Transverse colon (tissue), 4 donors: Measurements from ENCODE around the gene CDADC1. TPM values are rescaled to one million over a fixed set of nuclear protein-coding genes. Genes with fewer than 3 reads are reported as not detected.

ENCODE experiments used
- DNase-seq: peaks from one replicate; pipeline ENCODE4 v3.0.0-alpha.2; 2019
- H3K27ac ChIP-seq, 4 donors: fragments of 200-600 bp; sonication (generic); 2 replicates each; pipeline ENCODE4 v1.5.1; 2016 to 2018; ENCODE audit warnings: inconsistent platforms in 4 of 4
- H3K27me3 ChIP-seq: fragments of 200-600 bp; sonication (generic); 2 replicates; pipeline ENCODE4 v1.5.1; 2017; ENCODE audit warnings: inconsistent platforms
- H3K36me3 ChIP-seq, 4 donors: fragments of 200-600 bp; sonication (generic); 2 replicates each; pipeline ENCODE4 v1.5.1; 2017 to 2019; ENCODE audit warnings: inconsistent platforms in 4 of 4
- H3K4me1 ChIP-seq, 4 donors: fragments of 200-600 bp; sonication (generic); 2 replicates each; pipeline ENCODE4 v1.5.1; 2017 to 2020; ENCODE audit warnings: inconsistent platforms in 4 of 4
- H3K4me3 ChIP-seq, 4 donors: fragments of 200-600 bp; sonication (generic); 1 replicate in 1 of 4; 2 replicates in 3 of 4; pipeline versions ENCODE4 v1.5.1 to v1.6.1; 2017 to 2019; ENCODE audit warnings: inconsistent platforms in 4 of 4
- H3K9me3 ChIP-seq, 2 donors: fragments of 200-600 bp; sonication (generic); 2 replicates each; pipeline ENCODE4 v1.5.1; 2017 to 2019; ENCODE audit warnings: inconsistent platforms in 2 of 2
- CTCF ChIP-seq, 5 experiments: fragments of 200-600 bp in 3 of 5; fragments of 450-650 bp in 2 of 5; sonication (generic) in 3 of 5; IDR thresholded peaks; 1 replicate in 2 of 5; 2 replicates in 3 of 5; pipeline ENCODE4 v1.5.1; 2016 to 2017; ENCODE audit warnings: antibody characterized with exemption in 5 of 5, inconsistent platforms in 3 of 5, mild to moderate bottlenecking in 2 of 5, moderate library complexity in 1 of 5
- EP300 ChIP-seq: sonication (generic); formaldehyde crosslinking; IDR thresholded peaks from one replicate; pipeline ENCODE4 v1.6.1; 2017; ENCODE audit warnings: antibody characterized with exemption, low read depth
- POLR2A ChIP-seq: fragments of 450-650 bp; IDR thresholded peaks from one replicate; pipeline ENCODE4 v1.6.1; 2016; ENCODE audit warnings: antibody characterized with exemption, mild to moderate bottlenecking, moderate library complexity
- POLR2AphosphoS5 ChIP-seq, 3 donors: sonication (generic); formaldehyde crosslinking; IDR thresholded peaks; one replicate each; pipeline ENCODE4 v1.6.1; 2016; ENCODE audit warnings: antibody characterized with exemption in 3 of 3
- WGBS, 2 donors: methylation state at CpG; one replicate each; pipeline ENCODE4 v1.1.5; 2018; ENCODE audit warnings: low coverage in 1 of 2; 5-methylcytosine and 5-hydroxymethylcytosine counted together
- in situ Hi-C, 4 donors: fragments of 200-750 bp; cut with MboI; loops; one replicate each; pipeline versions ENCODE4 v1.15.0 to v1.15.1; 2017; ENCODE audit warnings: low sequenced_read_pairs in 3 of 4, low pct_ligation_motif_present in 1 of 4, low pct_unique_long_range_greater_than_20kb in 1 of 4
- intact Hi-C: fragments of 100-400 bp; cut with DNase I; formaldehyde crosslinking; loops from one replicate; pipeline ENCODE4 v1.15.1; 2023; ENCODE audit warnings: low total_unique reads
- total RNA-seq, 4 donors: library from RNA; depleted of rRNA; stranded (reverse); fragments of >200 nt; gene quantifications; one replicate each; pipeline ENCODE4 v1.1.0, GENCODE V29; 2016

CDADC1 gene
- total RNA-seq, 4 donors from 2014 or later = 0.75 to 7.9 (median 3.9) TPM

GRCh38 chr13:49238621-49239020 lies 9.1 kb upstream of the CDADC1 start:
- in situ Hi-C loops (no loop called here), intact Hi-C loops (no loop called here)
- no peaks in the 10 kb centered on the region for H3K36me3 ChIP-seq
- H3K4me3 ChIP-seq = no peak overlapping the region
- 98 to 100% methylated on average over 1 to 2 of the region's 2 CpGs for WGBS, 2 donors
- no peak overlapping the region for H3K27ac ChIP-seq
- no peaks in the 10 kb centered on the region for H3K4me1 ChIP-seq
- H3K27me3 ChIP-seq = no peaks in the 10 kb centered on the region
- no peak for DNase-seq
- no peaks in the 10 kb centered on the region for H3K9me3 ChIP-seq
- no peak for TF ChIP-seq CTCF (IDR thresholded peaks at IDR 0.05)
- no peak for TF ChIP-seq EP300
- TF ChIP-seq POLR2A = no peak
- no peak for TF ChIP-seq POLR2AphosphoS5 (IDR thresholded peaks at IDR 0.05)

- H3K27ac ChIP-seq = no peak overlapping the region
- TF ChIP-seq CTCF (IDR thresholded peaks at IDR 0.05) (peak; percentile 20 to 42 (median 36)), EP300 (no peak)
- DNase-seq = no peak
- H3K36me3 ChIP-seq = no peaks in the 10 kb centered on the region
- H3K27me3 ChIP-seq = no peaks in the 10 kb centered on the region
- no peaks in the 10 kb centered on the region for H3K9me3 ChIP-seq
- no peak overlapping the region for H3K4me3 ChIP-seq
- in situ Hi-C loops = no loop called here
- WGBS, 2 donors = 20 to 26% methylated on average over 3 to 4 of the region's 4 CpGs
- intact Hi-C loops = no loop called here
- no peaks in the 10 kb centered on the region for H3K4me1 ChIP-seq
These were observed 7.7 kb upstream of the CDADC1 start for GRCh38 chr13:49240017-49240416.

DNA sequence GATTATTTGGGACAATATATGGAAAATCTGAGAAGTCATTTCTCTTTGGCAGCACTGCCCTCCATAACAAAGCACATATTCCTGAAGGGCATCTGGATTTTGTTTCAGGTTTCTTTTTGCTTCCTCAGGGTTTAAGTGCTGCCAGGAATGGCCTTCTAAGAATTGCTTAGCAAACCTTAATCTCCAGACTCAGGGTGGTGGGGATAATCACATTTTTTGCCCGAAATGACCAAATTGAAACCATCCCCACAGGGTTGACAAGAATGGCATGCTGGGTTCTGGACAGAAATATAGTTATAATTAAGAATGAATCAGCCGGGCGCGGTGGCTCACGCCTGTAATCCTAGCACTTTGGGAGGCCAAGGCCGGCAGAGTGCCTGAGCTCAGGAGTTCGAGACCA lies 6.4 kb upstream of the CDADC1 start:
- Histone ChIP-seq H3K36me3 (no peaks in the 10 kb centered on the region), H3K4me3 (no peak overlapping the region), H3K27me3 (no peaks in the 10 kb centered on the region), H3K9me3 (no peaks in the 10 kb centered on the region), H3K4me1 (no peaks in the 10 kb centered on the region), H3K27ac (no peak overlapping the region)
- 78 to 91% methylated on average over 7 of the region's 7 CpGs for WGBS, 2 donors
- in situ Hi-C loops (no loop called here), intact Hi-C loops (no loop called here)
- no peak for DNase-seq
- no peak for TF ChIP-seq EP300
- TF ChIP-seq POLR2A = no peak
- TF ChIP-seq CTCF (IDR thresholded peaks at IDR 0.05) = no peak
- no peak for TF ChIP-seq POLR2AphosphoS5 (IDR thresholded peaks at IDR 0.05)

DNA sequence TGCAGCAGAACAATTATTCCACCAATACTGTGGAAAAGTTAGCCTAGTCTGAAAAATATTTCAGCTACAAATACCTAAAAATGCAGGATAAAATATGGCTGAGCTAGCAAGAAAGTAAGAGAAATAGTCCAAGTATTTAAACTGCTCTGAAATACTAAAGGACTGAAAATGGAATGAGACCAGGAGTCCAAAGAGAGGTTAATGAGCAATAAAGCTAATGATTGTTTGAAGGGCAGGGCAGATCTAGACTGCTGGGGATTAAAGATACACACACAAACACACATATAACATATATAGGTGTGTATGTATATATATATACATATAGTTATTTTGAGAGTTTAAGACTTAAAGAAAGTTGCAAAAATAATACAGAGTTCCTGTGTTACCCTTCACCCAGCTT lies 2.6 kb upstream of the CDADC1 start:
- H3K27ac ChIP-seq = no peak overlapping the region
- no peak for DNase-seq
- in situ Hi-C loops = no loop called here
- peaks cover 6 to 19% (median 14%) of the 10 kb centered on the region in 4 donors for H3K4me1 ChIP-seq
- intact Hi-C loops = no loop called here
- H3K4me3 ChIP-seq = no peak overlapping the region
- no peaks in the 10 kb centered on the region for H3K9me3 ChIP-seq
- H3K36me3 ChIP-seq = no peaks in the 10 kb centered on the region
- TF ChIP-seq EP300 (no peak), CTCF (IDR thresholded peaks at IDR 0.05) (no peak), POLR2A (no peak), POLR2AphosphoS5 (IDR thresholded peaks at IDR 0.05) (no peak)
- H3K27me3 ChIP-seq = no peaks in the 10 kb centered on the region
